GM21576 (cell line): ENCODE results near the gene VPREB3.

Experiments used
- ATAC-seq: cut with Tn5 transposase; IDR thresholded peaks from one replicate; pipeline ENCODE4 v1.9.1; 2021; ENCODE audit warnings: mild to moderate bottlenecking, moderate library complexity; ENCODE audit not compliant: unreplicated experiment

VPREB3 gene

GRCh38 chr22:23754220-23754919 lies at the start of gene VPREB3:
Gene VPREB3, minus strand, starts transcription at chr22:23754425. Its CDS starts 62 bp downstream, at chr22:23754363.
- no peak for ATAC-seq

DNA sequence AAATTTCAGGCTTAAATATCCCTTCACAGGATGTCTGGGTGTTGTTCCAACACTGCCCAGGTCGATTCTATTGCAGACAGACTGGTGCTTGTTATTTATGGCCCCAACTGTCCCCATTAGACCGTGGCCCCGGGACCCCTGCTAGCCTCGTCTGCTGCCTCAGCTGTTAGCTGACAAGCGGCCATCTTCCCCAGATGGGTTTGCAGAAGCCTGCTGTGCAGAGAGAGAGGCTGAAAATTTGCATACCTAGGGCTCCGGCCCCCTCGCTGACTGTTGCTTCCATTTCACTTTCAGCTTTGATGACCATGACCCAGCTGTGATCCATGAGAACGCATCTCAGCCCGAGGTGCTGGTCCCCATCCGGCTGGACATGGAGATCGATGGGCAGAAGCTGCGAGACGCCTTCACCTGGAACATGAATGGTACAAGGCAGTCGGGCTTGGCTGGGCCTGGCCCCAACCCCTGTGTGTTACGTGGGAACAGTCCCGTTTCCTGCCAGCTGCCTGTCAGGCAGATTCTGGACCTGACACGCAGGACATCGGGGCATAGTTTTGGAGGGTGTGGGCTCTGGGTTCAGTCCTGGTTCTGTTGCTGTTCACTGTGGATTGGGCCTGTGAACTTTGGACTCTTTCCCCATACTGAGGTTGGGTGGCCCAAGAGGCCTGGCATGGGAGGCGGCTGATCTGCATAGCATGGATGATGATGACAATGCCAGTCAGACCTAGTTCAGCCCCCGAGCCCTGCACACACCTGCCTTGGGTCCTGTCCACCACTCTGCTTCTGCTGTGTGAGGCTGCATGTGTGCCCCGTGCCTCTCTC lies 49.0 kb upstream of the VPREB3 start:
- ATAC-seq = no peak

DNA sequence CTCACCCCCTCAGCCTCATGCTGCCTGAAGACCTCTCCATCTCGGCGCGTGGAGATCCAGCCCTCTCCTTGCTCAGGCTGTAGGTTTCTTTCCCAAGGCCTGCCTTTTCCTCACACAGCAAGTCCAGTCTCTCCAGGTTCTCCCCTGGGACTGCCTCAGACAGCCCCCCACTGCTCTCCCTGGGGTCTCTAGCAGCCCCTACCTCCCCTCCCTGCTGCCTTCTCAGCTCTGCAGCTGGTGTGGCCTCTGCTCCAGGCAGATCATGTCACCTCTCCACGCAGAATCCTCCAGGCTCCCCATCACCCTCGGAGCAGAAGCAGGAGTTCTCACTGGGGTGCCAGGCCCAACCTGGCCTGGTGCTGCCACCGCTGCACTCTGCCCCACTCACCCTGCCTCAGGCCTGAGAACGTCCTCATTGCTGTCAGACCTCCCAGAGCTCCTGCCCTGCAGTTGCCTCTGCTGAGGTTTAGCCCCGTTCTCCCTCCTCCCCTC lies 47.7 kb upstream of the VPREB3 start:
- ATAC-seq = no peak

DNA sequence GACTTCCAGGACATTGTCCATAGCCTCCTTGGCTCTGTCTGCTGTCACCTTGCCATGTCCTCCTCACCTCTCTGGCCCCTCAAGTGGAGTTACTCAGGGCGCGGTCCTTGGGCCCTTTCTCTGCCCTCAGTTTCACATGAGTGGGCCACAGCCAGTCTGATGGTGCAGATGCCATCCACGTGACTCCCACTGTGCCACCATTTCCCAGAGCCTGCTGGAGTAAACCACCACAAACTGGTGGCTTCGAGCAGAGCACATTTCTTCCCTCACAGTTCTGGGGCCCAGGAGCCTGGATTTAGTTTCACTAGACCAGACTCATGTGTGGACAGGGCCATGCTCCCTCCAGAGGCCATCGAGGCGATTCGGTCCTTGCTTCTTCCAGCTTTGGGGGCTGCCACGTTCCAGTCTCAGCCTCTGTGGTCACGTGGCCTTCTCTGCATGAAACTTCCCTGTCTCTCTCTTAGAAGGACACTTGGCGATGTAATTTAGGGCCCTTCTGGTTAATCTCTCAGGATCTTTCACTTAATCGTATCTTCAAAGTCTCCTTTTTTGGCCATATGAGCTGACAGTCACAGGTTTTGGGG lies 47.1 kb upstream of the VPREB3 start:
- ATAC-seq = no peak

DNA sequence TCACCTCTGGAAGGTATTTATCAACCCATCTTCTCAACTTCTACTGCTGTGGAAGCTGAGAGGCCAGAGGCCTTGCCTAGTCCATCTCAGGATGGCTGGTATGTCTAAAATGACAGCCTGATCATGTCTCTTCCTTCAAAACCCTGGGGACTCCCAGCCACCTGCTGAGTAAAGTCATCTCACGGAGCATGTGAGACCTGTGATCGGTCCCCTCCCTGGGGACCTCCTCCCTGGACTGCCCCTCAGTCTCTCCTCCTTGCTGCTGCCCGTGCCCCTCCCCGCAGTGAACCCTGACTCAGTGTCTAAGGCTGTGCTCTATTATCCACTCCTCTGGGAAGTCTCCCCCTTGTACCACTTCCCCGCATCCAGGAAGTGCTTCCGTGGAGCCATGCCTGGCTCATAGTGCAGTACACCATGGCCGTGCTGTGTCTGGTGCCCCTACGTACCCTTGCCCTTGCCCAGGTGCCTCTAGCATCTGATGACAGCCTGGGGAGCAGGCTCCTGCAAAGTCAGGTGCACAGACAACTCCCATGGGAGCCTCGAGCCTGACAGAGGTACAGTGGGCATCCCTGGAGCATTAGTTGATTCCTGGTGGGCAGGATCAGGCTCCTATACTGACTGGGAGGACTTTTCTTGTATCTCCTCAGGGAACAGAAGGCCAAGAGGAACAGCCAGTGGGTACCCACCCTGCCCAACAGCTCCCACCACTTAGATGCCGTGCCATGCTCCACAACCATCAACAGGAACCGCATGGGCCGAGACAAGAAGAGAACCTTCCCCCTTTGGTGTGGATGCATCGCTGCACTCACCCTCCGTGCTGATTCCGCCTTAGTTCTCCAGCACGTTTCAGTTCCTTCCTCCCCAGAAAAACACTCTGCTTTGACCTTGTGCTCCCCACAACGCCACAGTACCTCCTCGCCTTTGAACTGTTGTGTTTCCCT lies 46.3 kb upstream of the VPREB3 start:
- peak; percentile 45 for ATAC-seq

GRCh38 chr22:23796461-23796860 lies 42.2 kb upstream of the VPREB3 start:
- ATAC-seq = no peak

DNA sequence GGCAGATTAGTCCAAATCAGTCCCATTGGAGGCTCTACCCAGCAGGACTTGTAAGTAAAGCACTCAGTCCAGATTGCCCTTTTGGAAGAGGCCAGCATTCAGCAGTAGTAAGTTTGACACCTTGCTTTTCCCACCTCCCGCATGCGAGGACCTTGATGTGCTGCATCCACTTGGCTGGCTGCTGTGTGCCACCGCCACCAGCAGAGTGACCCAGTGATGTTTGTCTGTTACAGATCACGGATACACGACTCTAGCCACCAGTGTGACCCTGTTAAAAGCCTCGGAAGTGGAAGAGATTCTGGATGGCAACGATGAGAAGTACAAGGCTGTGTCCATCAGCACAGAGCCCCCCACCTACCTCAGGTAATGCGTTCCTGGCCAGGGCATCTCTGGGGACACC lies 39.1 kb upstream of the VPREB3 start:
- no peak for ATAC-seq

DNA sequence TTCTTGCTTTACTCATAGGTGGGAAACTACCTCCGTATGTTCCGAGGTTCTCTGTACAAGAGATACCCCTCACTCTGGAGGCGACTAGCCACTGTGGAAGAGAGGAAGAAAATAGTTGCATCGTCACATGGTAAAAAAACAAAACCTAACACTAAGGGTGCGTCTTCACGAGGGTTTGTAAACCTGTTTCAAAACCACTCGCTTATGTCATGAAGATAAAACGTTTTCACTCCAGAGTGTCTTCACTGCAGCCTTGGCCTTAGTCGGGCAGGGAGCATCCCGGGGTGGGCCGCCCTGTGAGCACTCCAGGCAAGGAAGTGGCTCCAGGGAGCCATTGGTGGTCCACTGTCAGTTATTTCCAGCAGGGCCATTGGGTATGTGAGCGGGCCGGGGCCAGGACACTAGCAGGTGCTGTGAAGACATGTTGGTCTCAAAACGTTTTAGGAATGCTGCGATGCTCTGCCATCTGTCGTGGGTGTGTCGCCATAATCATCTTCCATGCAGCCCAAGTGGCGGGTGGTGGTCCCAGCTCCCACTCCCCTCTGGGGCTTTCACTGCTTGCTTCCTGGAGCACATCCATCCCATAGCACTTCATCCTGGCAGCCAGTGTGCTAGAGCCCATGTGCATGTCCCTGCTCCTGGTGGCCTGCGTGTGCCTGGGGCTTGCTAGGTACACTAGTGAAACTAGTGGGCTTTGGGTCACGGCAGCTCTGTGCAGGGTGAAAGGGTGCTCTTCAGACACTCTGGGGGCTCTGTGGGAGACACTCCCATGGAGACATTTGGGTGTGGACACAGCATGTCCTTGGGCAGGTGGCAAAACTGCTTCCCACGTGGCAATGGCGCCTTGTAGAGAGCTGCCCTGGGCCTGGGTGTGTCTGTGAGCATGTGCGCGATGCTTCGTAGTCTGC lies 37.8 kb upstream of the VPREB3 start:
- ATAC-seq = no peak

GRCh38 chr22:23790819-23791737 lies 36.9 kb upstream of the VPREB3 start:
- no peak for ATAC-seq

DNA sequence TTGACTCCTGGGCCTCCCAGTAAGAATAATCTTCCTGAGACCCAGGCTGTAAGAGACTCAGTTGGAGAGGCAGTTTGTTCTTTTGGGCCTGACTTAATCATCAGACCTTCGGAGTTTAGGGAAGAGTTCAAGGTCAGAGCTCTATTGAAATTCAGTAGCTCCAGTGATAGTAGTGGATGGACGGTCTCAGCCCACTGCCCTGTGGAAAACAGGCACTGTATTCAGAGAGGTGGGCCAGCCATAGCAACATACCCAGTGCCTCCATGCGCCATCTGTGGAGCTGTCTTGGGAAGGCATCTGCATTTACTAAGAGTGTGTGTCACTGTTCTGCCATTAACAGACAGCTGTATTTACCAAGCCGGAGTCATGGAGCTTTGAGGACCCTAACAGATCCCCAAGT lies 35.4 kb upstream of the VPREB3 start:
- ATAC-seq = no peak

GRCh38 chr22:23789121-23789520 lies 34.9 kb upstream of the VPREB3 start:
- no peak for ATAC-seq

DNA sequence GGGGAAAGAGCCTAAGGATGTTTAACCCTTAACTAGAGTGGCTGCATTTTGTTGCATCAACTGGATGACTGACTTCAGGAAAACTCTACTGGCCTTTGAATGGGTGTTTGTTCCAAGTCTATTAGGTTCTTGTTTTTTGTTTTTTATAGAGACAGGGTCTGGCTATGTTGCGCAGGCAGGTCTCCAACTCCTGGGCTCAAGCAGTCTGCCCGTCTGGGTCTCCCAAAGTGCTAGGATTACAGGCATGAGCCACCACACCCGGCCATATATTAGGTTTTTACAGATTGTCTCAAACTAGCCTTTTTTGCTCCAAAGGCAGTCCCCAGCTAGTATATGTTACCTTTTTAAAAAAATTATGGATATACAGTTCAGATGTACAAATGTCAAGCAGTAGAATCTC lies 33.7 kb upstream of the VPREB3 start:
- ATAC-seq = no peak

DNA sequence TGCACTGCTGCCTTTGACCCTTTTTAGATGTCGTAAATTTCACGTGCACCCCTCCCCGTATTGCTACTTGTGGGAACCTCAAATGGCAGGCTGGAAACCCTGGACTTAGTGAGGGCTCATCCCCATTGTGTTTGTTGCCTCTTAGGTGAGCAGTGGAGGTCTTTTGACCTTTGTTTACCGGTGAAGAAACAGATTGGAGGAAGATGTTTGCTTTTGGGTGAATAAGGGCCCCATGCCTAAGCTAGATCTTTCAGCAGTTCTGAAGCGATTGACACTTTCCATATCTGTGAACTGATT lies 33.3 kb upstream of the VPREB3 start:
- ATAC-seq = peak; percentile 16

- ATAC-seq = peak; percentile 64
Measured at GRCh38 chr22:23786752-23787599, 32.8 kb upstream of the VPREB3 start, which contains the start of gene SMARCB1. Gene SMARCB1, plus strand, starts transcription at chr22:23786966. Its CDS starts 204 bp downstream, at chr22:23787170.

DNA sequence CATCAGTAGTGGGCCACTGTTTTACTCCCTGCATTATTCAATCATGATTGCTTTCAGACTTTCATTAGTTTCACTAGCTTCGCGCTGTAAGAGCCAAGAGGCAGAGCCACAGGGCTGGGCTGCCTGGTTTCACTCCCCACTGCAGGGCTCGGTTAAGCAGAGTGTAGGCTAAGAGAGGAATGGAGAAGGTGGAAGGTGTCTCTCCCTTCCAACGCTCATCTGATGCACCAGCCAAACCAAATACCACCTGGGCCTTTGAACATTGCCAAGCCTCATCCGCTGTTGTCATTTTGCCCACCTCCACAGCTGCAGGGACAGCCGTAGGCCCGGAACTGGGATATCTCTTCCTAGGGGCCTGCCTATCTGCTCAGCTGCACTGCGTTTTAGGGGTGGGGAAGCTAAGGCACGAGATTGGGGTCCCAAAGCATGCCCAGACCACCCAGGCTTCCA lies 32.1 kb upstream of the VPREB3 start:
- no peak for ATAC-seq

- no peak for ATAC-seq
Measured at GRCh38 chr22:23784215-23784732, 30.0 kb upstream of the VPREB3 start.
